Hepatocyte (in vitro differentiated cells): Measurements from ENCODE around the gene ATP6V1D.
"Not testable (repeated sequence)": the region's sequence is repeated elsewhere in the genome, so short reads cannot be mapped to it uniquely, and the experiment has no call there.

Source experiments
- EZH2 ChIP-seq: fragments of 200-600 bp; sonication (generic); IDR thresholded peaks from 2 replicates; pipeline ENCODE4 v1.6.1; 2016; ENCODE audit warnings: antibody characterized with exemption, mild to moderate bottlenecking, borderline replicate concordance
- EZH2phosphoT487 ChIP-seq: fragments of 200-600 bp; sonication (generic); IDR thresholded peaks from one replicate; pipeline ENCODE4 v1.6.1; 2018; ENCODE audit warnings: antibody characterized with exemption, mild to moderate bottlenecking, low read depth, moderate library complexity; ENCODE audit not compliant: unreplicated experiment, severe bottlenecking
- TF ChIP-seq, protein P1 (sequence below): fragments of 200-600 bp; sonication (generic); IDR thresholded peaks from 2 replicates; pipeline ENCODE4 v1.5.1; 2016; ENCODE audit warnings: antibody characterized with exemption, mild to moderate bottlenecking; ENCODE audit not compliant: poor library complexity

- TF ChIP-seq, protein P1, sequence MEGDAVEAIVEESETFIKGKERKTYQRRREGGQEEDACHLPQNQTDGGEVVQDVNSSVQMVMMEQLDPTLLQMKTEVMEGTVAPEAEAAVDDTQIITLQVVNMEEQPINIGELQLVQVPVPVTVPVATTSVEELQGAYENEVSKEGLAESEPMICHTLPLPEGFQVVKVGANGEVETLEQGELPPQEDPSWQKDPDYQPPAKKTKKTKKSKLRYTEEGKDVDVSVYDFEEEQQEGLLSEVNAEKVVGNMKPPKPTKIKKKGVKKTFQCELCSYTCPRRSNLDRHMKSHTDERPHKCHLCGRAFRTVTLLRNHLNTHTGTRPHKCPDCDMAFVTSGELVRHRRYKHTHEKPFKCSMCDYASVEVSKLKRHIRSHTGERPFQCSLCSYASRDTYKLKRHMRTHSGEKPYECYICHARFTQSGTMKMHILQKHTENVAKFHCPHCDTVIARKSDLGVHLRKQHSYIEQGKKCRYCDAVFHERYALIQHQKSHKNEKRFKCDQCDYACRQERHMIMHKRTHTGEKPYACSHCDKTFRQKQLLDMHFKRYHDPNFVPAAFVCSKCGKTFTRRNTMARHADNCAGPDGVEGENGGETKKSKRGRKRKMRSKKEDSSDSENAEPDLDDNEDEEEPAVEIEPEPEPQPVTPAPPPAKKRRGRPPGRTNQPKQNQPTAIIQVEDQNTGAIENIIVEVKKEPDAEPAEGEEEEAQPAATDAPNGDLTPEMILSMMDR: not testable (repeated sequence)
- TF ChIP-seq EZH2, EZH2phosphoT487: not testable (repeated sequence)
These were observed 18.4 kb downstream of the ATP6V1D start for GRCh38 chr14:67341231-67341630.
